Muscle of back (tissue), 11 donors: ENCODE results near the gene SNX27. TPM values are rescaled to one million over a fixed set of nuclear protein-coding genes. Genes with fewer than 3 reads are reported as not detected.
"Not testable (repeated sequence)": the region's sequence is repeated elsewhere in the genome, so short reads cannot be mapped to it uniquely, and the experiment has no call there.

Experiments
- DNase-seq, 3 donors: peaks; one replicate each; pipeline versions ENCODE4 v3.0.0 to v3.0.0-alpha.2; 2013
- polyA plus RNA-seq, 10 donors: library from polyadenylated mRNA; unstranded; fragments of 120-200 nt; gene quantifications; one replicate each; pipeline ENCODE4 v1.2.1, GENCODE V29; 2013; ENCODE audit not compliant: insufficient read length in 10 of 10

The SNX27 gene
- polyA plus RNA-seq, 10 donors = 15.8 to 26.2 (median 20.2) TPM

DNA sequence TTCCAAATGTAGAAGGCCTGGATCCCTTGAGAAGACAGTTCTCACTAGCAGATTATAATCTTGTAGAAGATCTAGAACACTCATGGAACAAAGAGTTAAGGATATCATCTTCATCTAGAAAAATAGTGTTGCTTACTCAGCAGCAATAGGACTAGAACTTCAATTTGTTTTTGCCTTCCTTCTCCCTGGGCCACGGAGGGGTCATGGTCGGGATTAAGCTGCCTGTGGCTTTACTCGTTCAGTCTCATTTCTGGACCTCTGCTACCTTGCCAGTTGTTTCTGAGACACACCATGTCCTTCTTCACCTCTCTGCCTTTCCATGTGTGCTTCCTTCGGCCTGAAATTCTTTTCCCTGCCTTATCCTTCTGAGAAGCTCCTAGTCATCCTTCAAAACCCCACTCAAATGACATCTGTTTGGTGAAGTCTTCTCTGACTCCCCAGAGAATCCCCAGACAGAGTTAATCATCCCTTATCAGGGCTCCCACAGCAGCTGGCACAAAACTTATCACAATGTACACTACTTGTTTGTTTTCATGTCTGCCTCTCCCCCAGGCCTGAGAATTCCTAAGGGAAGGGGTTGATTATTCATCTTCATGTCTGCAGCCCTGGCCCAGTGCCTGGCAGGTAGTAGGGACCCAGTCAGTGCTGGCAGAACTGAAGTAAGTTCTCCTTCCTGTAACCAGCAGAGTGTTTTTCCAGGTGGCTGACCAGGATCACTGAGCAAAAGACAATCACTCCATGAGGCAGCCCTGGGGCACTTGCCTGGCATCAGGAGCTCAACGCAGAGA, 15.5 kb upstream of the SNX27 start:
- no peak for DNase-seq

GRCh38 chr1:151602550-151602949, 9.3 kb upstream of the SNX27 start:
- not testable (repeated sequence) for DNase-seq

DNA sequence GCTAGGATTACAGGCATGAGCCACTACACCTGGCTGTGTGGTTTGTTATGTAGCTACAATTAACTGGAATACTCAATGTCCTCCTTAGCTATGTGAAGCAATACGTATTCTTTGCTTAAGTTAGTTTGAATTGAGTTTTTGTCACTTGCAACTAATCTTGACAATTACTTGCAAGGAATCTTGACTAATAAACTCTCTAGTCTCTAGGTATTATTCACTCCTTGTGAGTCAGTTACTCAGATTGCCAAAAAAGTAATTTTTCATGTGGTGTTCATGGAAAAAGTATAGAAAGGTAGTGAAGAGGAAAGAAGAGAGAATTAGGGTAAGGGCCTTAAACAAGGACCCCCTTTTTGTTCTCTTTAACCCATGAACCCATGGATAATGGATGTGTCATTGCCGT, 7.6 kb upstream of the SNX27 start:
- no peak for DNase-seq

GRCh38 chr1:151606384-151606783, 5.5 kb upstream of the SNX27 start:
- no peak for DNase-seq

- no peak for DNase-seq
These were observed 5.0 kb upstream of the SNX27 start for GRCh38 chr1:151606857-151607256.

- DNase-seq = no peak
These were observed 1.7 kb upstream of the SNX27 start for GRCh38 chr1:151610142-151610541.

DNA sequence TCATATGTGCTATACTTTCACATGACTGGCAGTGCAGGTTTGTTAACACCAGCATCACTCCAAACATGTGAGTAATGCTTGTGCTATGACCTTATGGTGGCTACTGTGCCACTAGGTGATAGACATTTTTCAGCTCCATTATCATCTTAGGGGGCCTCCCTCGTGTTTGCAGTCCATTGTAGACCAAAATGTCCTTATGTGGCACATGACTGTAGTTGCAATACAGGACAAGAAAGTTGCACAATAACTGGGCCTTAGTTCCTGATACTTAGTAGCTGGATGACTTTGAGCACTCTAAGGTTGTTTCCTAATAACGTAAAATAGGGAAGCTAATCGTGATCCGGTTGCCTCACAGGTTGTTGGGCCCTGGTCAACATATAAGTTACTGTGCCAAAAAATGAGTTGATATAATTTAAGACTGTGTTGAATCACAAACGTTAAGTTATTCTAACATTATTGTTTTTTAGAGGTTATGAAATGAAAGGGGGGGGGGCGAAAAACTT, 511 bp upstream of the SNX27 start:
- DNase-seq = peak in 1 of 3 donors; percentile 40

GRCh38 chr1:151612501-151613281, 841 bp downstream of the SNX27 start:
- peak in 2 of 3 donors; percentile 53 to 87 for DNase-seq

- DNase-seq = peak in 2 of 3 donors; percentile 10 to 51
These were observed 1.5 kb downstream of the SNX27 start for GRCh38 chr1:151613282-151613780.

DNA sequence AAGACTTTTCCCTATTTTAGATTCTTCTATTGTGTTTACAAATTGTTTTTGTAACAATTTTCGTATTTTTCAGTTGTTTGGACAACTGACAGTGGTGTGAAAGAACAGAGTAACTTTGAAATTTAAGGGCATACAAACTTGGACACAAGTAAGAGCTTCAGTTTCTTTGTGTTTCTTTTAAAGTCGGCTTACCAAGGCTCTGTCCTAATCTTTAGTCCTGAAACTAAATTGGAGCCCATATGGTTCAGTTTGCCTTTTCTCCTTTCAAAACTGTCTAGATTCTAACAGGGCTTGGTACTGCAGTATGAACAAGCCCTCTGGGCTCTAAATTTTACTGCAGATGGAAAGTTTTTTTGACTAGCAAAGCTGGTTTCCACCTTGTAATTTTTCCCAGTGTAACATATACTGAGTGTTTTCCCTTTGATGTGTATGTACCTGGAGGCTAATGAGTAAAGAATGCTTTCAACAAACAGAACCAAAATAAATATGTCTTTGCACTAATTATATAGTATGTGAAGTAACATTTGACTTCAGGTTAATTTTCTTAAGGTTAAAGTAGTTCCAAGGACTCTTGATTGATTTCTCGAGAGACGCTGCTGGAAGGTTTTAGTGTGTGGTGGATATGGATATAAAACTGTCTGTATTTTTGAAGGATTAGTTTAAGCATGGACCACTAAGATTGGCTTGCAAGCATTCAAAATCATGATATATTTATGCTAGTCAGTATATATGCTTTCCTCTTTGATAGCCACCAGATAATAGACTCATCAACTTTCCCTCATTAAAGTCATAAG, 4.1 kb downstream of the SNX27 start:
- DNase-seq = no peak

- DNase-seq = no peak
These were observed 4.6 kb downstream of the SNX27 start for GRCh38 chr1:151616505-151616849.

GRCh38 chr1:151618003-151618402, 6.2 kb downstream of the SNX27 start:
- no peak for DNase-seq

GRCh38 chr1:151618470-151618869, 6.6 kb downstream of the SNX27 start:
- no peak for DNase-seq

- not testable (repeated sequence) for DNase-seq
These were observed 7.1 kb downstream of the SNX27 start for GRCh38 chr1:151618996-151619395.

- no peak for DNase-seq
These were observed 7.7 kb downstream of the SNX27 start for GRCh38 chr1:151619489-151620093.

DNA sequence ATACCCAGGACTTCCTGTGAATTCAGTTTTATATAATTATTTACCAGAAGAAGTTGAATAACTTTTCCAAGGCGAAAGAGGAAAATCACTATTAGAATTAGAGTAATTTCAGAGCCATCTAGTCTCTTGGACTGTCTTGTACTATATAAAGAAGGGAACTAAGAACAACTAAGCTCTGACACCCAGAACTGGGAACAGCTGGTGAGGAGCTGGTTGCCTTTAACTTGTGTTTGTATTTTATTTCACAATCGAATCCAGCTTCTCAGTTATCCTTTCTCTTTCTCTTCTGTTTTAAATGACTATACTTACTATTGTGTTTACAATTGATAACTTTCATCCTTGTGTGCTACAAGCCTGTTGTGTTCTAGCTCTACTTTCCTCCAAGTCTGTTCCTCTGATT, 8.4 kb downstream of the SNX27 start:
- no peak for DNase-seq

- no peak for DNase-seq
These were observed 9.5 kb downstream of the SNX27 start for GRCh38 chr1:151621351-151621750.

GRCh38 chr1:151624783-151625182, 12.9 kb downstream of the SNX27 start:
- no peak for DNase-seq

DNA sequence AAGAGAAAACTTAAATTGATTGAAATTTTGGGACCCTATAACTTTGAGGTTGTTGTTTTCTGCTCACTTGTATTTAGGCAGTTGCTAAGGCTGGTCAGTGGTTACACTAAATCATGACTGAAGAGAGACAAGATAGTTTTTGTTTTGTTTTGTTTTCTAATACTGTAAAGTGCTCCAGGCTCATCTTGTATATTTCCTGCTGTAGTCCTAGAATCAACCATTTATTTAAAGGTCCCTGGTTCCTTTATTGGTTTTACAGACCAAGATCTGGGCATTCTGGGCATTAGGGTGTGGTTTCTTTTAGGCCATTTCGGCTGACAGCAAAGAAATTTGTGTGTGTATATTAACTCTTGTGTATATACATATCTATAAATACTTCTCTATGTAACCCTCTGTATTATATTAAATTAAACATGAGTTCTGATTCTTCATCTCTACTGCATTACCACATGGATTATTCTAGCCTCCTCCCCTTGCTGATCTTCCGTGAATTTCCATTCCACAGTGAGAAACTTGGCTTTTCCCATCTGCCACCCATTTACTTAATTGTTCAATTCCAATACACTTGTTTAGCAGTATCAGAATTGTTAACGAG, 15.0 kb downstream of the SNX27 start:
- DNase-seq = no peak

GRCh38 chr1:151629278-151629677, 17.4 kb downstream of the SNX27 start:
- no peak for DNase-seq

- DNase-seq = no peak
These were observed 23.7 kb downstream of the SNX27 start for GRCh38 chr1:151635479-151636072.
